Measurements from ENCODE around the gene AFMID.

Gene AFMID

DNA sequence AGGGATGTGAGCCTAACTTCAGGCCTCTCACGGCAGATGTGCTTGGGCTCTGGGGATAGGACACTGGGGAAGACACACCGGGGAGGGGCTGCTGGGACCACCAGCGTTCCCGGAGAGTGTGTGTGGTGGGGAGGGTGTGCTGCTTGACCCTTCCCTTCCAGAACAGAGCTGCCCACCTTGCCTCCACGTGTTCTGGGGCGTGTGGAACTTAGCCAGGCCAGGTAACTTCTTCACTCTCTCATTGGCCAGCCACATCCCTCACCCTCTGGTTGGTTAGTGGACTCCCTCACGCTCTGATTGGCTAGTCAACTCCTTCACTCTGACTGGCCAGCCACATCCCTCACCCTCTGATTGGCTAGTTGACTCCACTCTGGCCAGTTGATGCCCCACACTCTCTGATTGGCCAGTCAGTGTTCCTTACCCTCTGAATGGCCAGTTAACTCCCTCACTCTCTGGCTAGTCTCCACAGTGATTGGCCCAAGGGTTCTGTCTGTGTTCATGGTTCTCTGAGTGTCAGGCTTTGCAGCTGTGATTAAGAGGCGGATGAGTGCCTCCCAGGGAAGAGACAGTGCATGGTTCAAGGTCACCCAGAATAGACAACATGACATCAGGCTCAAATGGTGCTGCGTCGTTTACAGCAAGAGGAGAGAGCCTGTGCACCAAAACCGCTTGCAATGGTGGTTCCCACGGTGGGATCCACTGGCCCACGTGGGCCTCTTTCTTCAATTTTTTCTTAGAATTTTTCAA lies 54.3 kb downstream of the AFMID start:
- no peak for TF ChIP-seq CTCF (conservative IDR thresholded peaks at IDR 0.05; ENCODE audit: low read length)
- no peak for TF ChIP-seq EZH2phosphoT487 (IDR thresholded peaks at IDR 0.05; ENCODE audit: borderline replicate concordance)

GRCh38 chr17:78242024-78242742 lies 55.0 kb downstream of the AFMID start:
- Histone ChIP-seq H3K4me3 (ENCODE audit: low read length, poor library complexity, severe bottlenecking) (no peak overlapping the region), H3K9ac (ENCODE audit: low read depth, low read length, poor library complexity, severe bottlenecking) (peak overlapping the region; percentile 41), H3K27me3 (ENCODE audit: insufficient read depth, low read length, poor library complexity, severe bottlenecking) (no peaks in the 10 kb centered on the region), H3K4me1 (ENCODE audit: insufficient read depth, low read length, poor library complexity, severe bottlenecking) (peaks cover 15% of the 10 kb centered on the region), H2AFZ (ENCODE audit: low read length) (peak overlapping the region; percentile 51; the same call in 1 of the 2 replicates), H4K20me1 (ENCODE audit: insufficient read depth, low read length, poor library complexity, severe bottlenecking) (no peaks in the 10 kb centered on the region), H3K36me3 (ENCODE audit: insufficient read depth, low read length) (no peaks in the 10 kb centered on the region), H3F3A (ENCODE audit: low read depth) (no peaks in the 10 kb centered on the region), H3K79me2 (ENCODE audit: insufficient read depth, low read length) (no peaks in the 10 kb centered on the region), H3K9me3 (ENCODE audit: insufficient read depth, low read depth, low read length) (no peaks in the 10 kb centered on the region), H3K4me2 (ENCODE audit: low read depth, low read length, poor library complexity, severe bottlenecking) (peak overlapping the region; percentile 19), H3K9me2 (replicated peaks; ENCODE audit: low read depth, low read length) (no peaks in the 10 kb centered on the region)
- no peak for TF ChIP-seq EZH2phosphoT487 (IDR thresholded peaks at IDR 0.05; ENCODE audit: borderline replicate concordance)
- no peak for TF ChIP-seq CTCF (conservative IDR thresholded peaks at IDR 0.05; ENCODE audit: low read length)

More for the DNA sequence above, 54.3 kb downstream of the AFMID start:
- Histone ChIP-seq H3K4me2 (ENCODE audit: low read depth, low read length, poor library complexity, severe bottlenecking) (peak overlapping the region; percentile 19), H3F3A (ENCODE audit: low read depth) (no peaks in the 10 kb centered on the region), H3K27me3 (ENCODE audit: insufficient read depth, low read length, poor library complexity, severe bottlenecking) (no peaks in the 10 kb centered on the region), H3K4me1 (ENCODE audit: insufficient read depth, low read length, poor library complexity, severe bottlenecking) (peaks cover 15% of the 10 kb centered on the region), H3K9me3 (ENCODE audit: insufficient read depth, low read depth, low read length) (no peaks in the 10 kb centered on the region), H3K36me3 (ENCODE audit: insufficient read depth, low read length) (no peaks in the 10 kb centered on the region), H3K79me2 (ENCODE audit: insufficient read depth, low read length) (no peaks in the 10 kb centered on the region), H4K20me1 (ENCODE audit: insufficient read depth, low read length, poor library complexity, severe bottlenecking) (no peaks in the 10 kb centered on the region), H2AFZ (ENCODE audit: low read length) (peak overlapping the region; percentile 35; the same call in 1 of the 2 replicates), H3K9ac (ENCODE audit: low read depth, low read length, poor library complexity, severe bottlenecking) (no peak overlapping the region), H3K4me3 (ENCODE audit: low read length, poor library complexity, severe bottlenecking) (no peak overlapping the region), H3K9me2 (replicated peaks; ENCODE audit: low read depth, low read length) (no peaks in the 10 kb centered on the region)

DNA sequence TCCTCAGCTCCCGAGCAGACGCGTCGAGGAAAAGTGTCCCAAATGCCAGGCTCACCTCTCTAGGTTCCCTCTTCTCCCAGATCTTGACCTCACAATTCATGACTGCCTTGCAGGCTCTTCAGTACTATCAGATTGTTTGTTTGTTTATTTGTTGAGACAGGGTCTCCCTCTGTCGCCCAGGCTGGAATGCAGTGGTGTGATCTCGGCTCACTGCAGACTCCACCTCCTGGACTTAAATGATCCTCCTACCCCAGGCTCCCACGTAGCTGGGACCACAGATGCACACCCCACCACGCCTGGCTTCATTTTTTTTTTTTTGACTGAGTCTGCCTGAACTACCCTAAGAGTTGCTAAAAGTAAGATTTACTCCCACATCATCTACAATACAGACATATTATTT lies 60.1 kb downstream of the AFMID start:
- peaks cover 18% of the 10 kb centered on the region for H3K4me1 ChIP-seq (ENCODE audit: insufficient read depth, low read length, poor library complexity, severe bottlenecking)
- no peak overlapping the region for H2AFZ ChIP-seq (ENCODE audit: low read length)
- no peak overlapping the region for H3K4me2 ChIP-seq (ENCODE audit: low read depth, low read length, poor library complexity, severe bottlenecking)
- H3K9ac ChIP-seq (ENCODE audit: low read depth, low read length, poor library complexity, severe bottlenecking) = no peak overlapping the region
- H3F3A ChIP-seq (ENCODE audit: low read depth) = no peaks in the 10 kb centered on the region
- no peaks in the 10 kb centered on the region for H4K20me1 ChIP-seq (ENCODE audit: insufficient read depth, low read length, poor library complexity, severe bottlenecking)
- H3K9me2 ChIP-seq (replicated peaks; ENCODE audit: low read depth, low read length) = no peaks in the 10 kb centered on the region
- no peak overlapping the region for H3K4me3 ChIP-seq (ENCODE audit: low read length, poor library complexity, severe bottlenecking)
- no peaks in the 10 kb centered on the region for H3K27me3 ChIP-seq (ENCODE audit: insufficient read depth, low read length, poor library complexity, severe bottlenecking)
- TF ChIP-seq CTCF (conservative IDR thresholded peaks at IDR 0.05; ENCODE audit: low read length) = no peak
- no peak for TF ChIP-seq EZH2phosphoT487 (IDR thresholded peaks at IDR 0.05; ENCODE audit: borderline replicate concordance)
- H3K9me3 ChIP-seq (ENCODE audit: insufficient read depth, low read depth, low read length) = no peaks in the 10 kb centered on the region
- no peaks in the 10 kb centered on the region for H3K79me2 ChIP-seq (ENCODE audit: insufficient read depth, low read length)
- H3K36me3 ChIP-seq (ENCODE audit: insufficient read depth, low read length) = no peaks in the 10 kb centered on the region
